ENCODE results near the gene DHX8. TPM values are rescaled to one million over a fixed set of nuclear protein-coding genes. Genes with fewer than 3 reads are reported as not detected.
"Not testable (repeated sequence)": the region's sequence is repeated elsewhere in the genome, so short reads cannot be mapped to it uniquely, and the experiment has no call there.

Gene DHX8
- total RNA-seq, 1 donor, result 47.5 TPM

- DNase-seq (ENCODE audit: low read depth), result no peak
- no peak overlapping the region for H3K4me3 ChIP-seq (ENCODE audit: low read depth, low read length)
- TF ChIP-seq CTCF (IDR thresholded peaks at IDR 0.05; ENCODE audit: insufficient read depth, low read depth, low read length), result no peak
Measured at GRCh38 chr17:43490621-43491020, 6.8 kb downstream of the DHX8 start.

- H3K4me3 ChIP-seq (ENCODE audit: low read depth, low read length); DNase-seq (ENCODE audit: low read depth): not testable (repeated sequence)
Measured at GRCh38 chr17:43509440-43509839, 25.7 kb downstream of the DHX8 start.

GRCh38 chr17:43511199-43511598, 27.4 kb downstream of the DHX8 start:
- DNase-seq (ENCODE audit: low read depth); H3K4me3 ChIP-seq (ENCODE audit: low read depth, low read length): not testable (repeated sequence)

GRCh38 chr17:43515656-43516055, 31.9 kb downstream of the DHX8 start:
- no peak for TF ChIP-seq CTCF (IDR thresholded peaks at IDR 0.05; ENCODE audit: insufficient read depth, low read depth, low read length)
- no peak overlapping the region for H3K4me3 ChIP-seq (ENCODE audit: low read depth, low read length)
- DNase-seq (ENCODE audit: low read depth), result no peak

GRCh38 chr17:43517161-43517560, 33.4 kb downstream of the DHX8 start:
- no peak for DNase-seq (ENCODE audit: low read depth)
- no peak for TF ChIP-seq CTCF (IDR thresholded peaks at IDR 0.05; ENCODE audit: insufficient read depth, low read depth, low read length)
- H3K4me3 ChIP-seq (ENCODE audit: low read depth, low read length), result no peak overlapping the region

- no peak for TF ChIP-seq CTCF (IDR thresholded peaks at IDR 0.05; ENCODE audit: insufficient read depth, low read depth, low read length)
- H3K4me3 ChIP-seq (ENCODE audit: low read depth, low read length), result no peak overlapping the region
- no peak for DNase-seq (ENCODE audit: low read depth)
Measured at GRCh38 chr17:43517615-43518386, 34.0 kb downstream of the DHX8 start.

GRCh38 chr17:43521389-43521788, 37.6 kb downstream of the DHX8 start:
- no peak for DNase-seq (ENCODE audit: low read depth)
- no peak for TF ChIP-seq CTCF (IDR thresholded peaks at IDR 0.05; ENCODE audit: insufficient read depth, low read depth, low read length)
- no peak overlapping the region for H3K4me3 ChIP-seq (ENCODE audit: low read depth, low read length)

GRCh38 chr17:43524945-43525575, 41.3 kb downstream of the DHX8 start:
- no peak overlapping the region for H3K4me3 ChIP-seq (ENCODE audit: low read depth, low read length)
- no peak for DNase-seq (ENCODE audit: low read depth)
- no peak for TF ChIP-seq CTCF (IDR thresholded peaks at IDR 0.05; ENCODE audit: insufficient read depth, low read depth, low read length)
